Neutrophil (primary cell): ENCODE measurements around the gene HIVEP1.

Source experiments
- H3K27ac ChIP-seq: fragments of 200-600 bp; sonication (generic); 2 replicates; pipeline ENCODE4 v1.5.1; 2016; ENCODE audit warnings: mild to moderate bottlenecking, moderate library complexity
- H3K27me3 ChIP-seq: fragments of 200-600 bp; sonication (generic); 2 replicates; pipeline ENCODE4 v1.6.0; 2016; ENCODE audit warnings: mild to moderate bottlenecking
- H3K36me3 ChIP-seq: fragments of 200-600 bp; sonication (generic); 2 replicates; pipeline ENCODE4 v1.5.1; 2017
- H3K4me1 ChIP-seq, 2 experiments: fragments of 200-600 bp in 1 of 2; sonication (generic) in 1 of 2; 1 replicate in 1 of 2; 2 replicates in 1 of 2; pipeline versions ENCODE4 v1.5.1 to v1.6.1; 2013 to 2016; ENCODE audit warnings: low read depth in 1 of 2, low read length in 1 of 2, mild to moderate bottlenecking in 1 of 2, moderate library complexity in 1 of 2; ENCODE audit not compliant: control insufficient read depth in 1 of 2, insufficient read depth in 1 of 2
- H3K4me3 ChIP-seq, 2 experiments: fragments of 200-600 bp in 1 of 2; sonication (generic) in 1 of 2; 1 replicate in 1 of 2; 2 replicates in 1 of 2; pipeline ENCODE4 v1.5.1; 2013 to 2016; ENCODE audit warnings: low read depth in 1 of 2, low read length in 1 of 2, mild to moderate bottlenecking in 1 of 2, moderate library complexity in 1 of 2
- H3K9me3 ChIP-seq: fragments of 200-600 bp; sonication (generic); 2 replicates; pipeline ENCODE4 v1.5.1; 2016
- TF ChIP-seq, protein P1 (sequence below): fragments of 200-600 bp; sonication (generic); IDR thresholded peaks from 2 replicates; pipeline ENCODE4 v1.5.1; 2016; ENCODE audit warnings: antibody characterized with exemption

Gene HIVEP1

GRCh38 chr6:12138381-12138780 lies 126.3 kb downstream of the HIVEP1 start:
- Histone ChIP-seq H3K4me1 (no peaks in the 10 kb centered on the region), H3K36me3 (peaks cover 14% of the 10 kb centered on the region), H3K4me3 (no peak overlapping the region), H3K27ac (no peak overlapping the region), H3K27me3 (no peaks in the 10 kb centered on the region), H3K9me3 (no peaks in the 10 kb centered on the region)
- TF ChIP-seq, protein P1, sequence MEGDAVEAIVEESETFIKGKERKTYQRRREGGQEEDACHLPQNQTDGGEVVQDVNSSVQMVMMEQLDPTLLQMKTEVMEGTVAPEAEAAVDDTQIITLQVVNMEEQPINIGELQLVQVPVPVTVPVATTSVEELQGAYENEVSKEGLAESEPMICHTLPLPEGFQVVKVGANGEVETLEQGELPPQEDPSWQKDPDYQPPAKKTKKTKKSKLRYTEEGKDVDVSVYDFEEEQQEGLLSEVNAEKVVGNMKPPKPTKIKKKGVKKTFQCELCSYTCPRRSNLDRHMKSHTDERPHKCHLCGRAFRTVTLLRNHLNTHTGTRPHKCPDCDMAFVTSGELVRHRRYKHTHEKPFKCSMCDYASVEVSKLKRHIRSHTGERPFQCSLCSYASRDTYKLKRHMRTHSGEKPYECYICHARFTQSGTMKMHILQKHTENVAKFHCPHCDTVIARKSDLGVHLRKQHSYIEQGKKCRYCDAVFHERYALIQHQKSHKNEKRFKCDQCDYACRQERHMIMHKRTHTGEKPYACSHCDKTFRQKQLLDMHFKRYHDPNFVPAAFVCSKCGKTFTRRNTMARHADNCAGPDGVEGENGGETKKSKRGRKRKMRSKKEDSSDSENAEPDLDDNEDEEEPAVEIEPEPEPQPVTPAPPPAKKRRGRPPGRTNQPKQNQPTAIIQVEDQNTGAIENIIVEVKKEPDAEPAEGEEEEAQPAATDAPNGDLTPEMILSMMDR = no peak

DNA sequence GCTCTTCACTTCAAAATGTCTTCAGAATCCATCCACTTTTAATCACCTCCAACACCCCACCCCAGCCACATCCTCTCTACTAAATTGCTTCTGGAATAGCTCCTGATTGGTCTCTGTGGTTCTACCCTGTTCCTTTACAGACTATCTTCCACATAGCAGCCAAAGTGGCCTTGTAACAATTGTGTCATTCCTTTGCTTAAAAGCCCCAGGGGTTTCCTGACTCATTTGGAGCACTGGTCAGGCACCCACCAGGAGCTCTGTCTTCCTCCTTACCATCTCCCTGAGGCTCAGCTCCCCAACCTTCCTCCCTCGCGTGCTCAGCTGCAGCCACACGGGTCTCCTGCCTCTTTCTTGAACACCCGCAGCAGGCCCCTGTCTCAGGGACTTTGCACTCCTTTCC lies 126.8 kb downstream of the HIVEP1 start:
- no peaks in the 10 kb centered on the region for H3K4me1 ChIP-seq
- no peak overlapping the region for H3K4me3 ChIP-seq
- no peaks in the 10 kb centered on the region for H3K27me3 ChIP-seq
- TF ChIP-seq, protein P1 = no peak
- no peaks in the 10 kb centered on the region for H3K9me3 ChIP-seq
- H3K36me3 ChIP-seq = peaks cover 14% of the 10 kb centered on the region
- no peak overlapping the region for H3K27ac ChIP-seq

DNA sequence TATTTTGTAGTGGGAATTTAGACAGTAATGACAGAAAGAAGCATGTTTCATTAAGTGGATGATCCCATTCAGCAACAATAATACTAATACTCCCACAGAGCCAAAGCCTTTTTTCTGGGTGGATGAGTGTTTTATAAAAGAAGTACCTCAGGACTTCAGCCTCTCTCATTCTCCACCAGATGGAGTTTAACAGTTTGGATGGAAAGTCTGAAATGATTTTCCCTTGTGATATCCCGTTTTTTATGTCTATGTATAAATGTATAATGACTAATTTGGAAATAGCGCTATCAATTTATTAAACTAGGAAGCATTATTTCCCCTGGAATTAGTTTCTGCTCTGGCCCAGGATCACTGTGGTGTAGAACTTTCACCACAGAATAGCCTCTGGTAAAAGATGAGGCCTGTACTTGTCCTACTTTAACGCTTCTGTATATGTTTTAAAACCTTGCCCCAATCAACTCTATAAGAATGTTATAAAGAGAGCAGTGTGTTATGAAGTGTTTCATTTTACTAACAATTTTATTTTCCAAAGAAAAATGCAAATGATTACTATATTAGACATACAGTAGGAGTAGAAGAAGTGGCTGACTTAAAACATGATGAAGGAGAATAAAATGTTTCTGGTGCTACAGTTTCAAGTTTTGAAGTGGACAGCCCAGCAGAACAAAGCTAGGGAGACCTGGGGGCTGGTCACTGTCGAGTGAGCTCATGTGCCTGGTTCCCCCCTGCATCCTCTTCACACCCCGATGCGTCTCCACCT lies 135.6 kb downstream of the HIVEP1 start:
- Histone ChIP-seq H3K27me3 (no peaks in the 10 kb centered on the region), H3K36me3 (no peaks in the 10 kb centered on the region), H3K27ac (no peak overlapping the region), H3K9me3 (no peaks in the 10 kb centered on the region), H3K4me1 (no peaks in the 10 kb centered on the region), H3K4me3 (no peak overlapping the region)
- TF ChIP-seq, protein P1 = no peak

GRCh38 chr6:12148317-12148801 lies 136.2 kb downstream of the HIVEP1 start:
- no peak overlapping the region for H3K27ac ChIP-seq
- no peaks in the 10 kb centered on the region for H3K9me3 ChIP-seq
- H3K36me3 ChIP-seq = no peaks in the 10 kb centered on the region
- H3K4me1 ChIP-seq = no peaks in the 10 kb centered on the region
- TF ChIP-seq, protein P1 = no peak
- no peaks in the 10 kb centered on the region for H3K27me3 ChIP-seq
- H3K4me3 ChIP-seq = no peak overlapping the region

DNA sequence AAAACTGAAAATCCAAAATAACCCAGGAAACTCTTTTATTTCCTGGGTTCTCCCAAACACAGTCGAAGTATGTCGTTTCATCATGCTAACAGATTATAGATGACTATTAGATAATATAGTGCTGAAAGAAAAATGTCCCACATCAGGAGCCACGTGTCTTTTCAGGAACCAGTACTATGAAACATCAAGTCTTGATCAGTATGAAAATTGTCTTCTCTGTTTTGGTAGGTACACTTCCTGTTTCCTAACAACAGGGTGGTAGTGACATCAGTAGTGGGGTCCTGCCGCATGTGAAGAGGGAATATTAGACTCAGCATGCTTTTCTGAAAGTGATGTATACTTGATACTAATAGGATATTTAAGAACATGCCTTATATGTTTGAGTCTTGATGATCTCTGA lies 136.7 kb downstream of the HIVEP1 start:
- Histone ChIP-seq H3K4me3 (no peak overlapping the region), H3K27ac (no peak overlapping the region), H3K27me3 (no peaks in the 10 kb centered on the region), H3K4me1 (no peaks in the 10 kb centered on the region), H3K9me3 (no peaks in the 10 kb centered on the region), H3K36me3 (no peaks in the 10 kb centered on the region)
- TF ChIP-seq, protein P1 = no peak
